ENCODE measurements around the gene MITF. TPM values are rescaled to one million over a fixed set of nuclear protein-coding genes. Genes with fewer than 3 reads are reported as not detected.

Gene MITF
- polyA plus RNA-seq, 3 donors from 2014 or later, result 0.68 to 2.3 TPM; not detected in 1

DNA sequence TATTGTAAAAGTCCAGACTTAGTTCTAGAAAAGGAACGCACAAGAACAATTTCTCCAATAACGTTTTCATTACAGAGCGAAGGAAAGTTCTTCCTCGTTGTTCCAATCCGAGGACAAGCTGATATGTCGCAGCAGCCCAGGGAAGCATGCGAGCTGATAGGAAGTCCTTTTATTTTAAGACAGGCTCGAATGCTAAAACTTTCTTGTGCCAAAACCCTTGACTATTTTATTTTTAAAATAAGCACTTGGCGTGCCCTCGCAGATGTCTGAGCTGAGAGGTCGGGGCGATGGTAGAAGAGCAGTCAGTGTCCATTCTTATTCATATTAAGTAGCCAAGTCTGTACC lies 433 bp upstream of the MITF start:
- H3K4me3 Mint-ChIP-seq, result peak overlapping the region in 3 of 5 donors; percentile 39 to 60 (median 44)
- H3K27me3 Mint-ChIP-seq (ENCODE audit: low read depth in 3 of 3), result peaks cover 15 to 28% (median 18%) of the 10 kb centered on the region in 3 donors
- DNase-seq, result no peak
- no peaks in the 10 kb centered on the region for H3K36me3 Mint-ChIP-seq
- no peak overlapping the region for H3K27ac Mint-ChIP-seq
- H3K9me3 Mint-ChIP-seq, result peaks cover 0 to 18% (median 5%) of the 10 kb centered on the region in 6 donors
- peaks cover 0 to 7% of the 10 kb centered on the region in 2 donors for H3K4me1 Mint-ChIP-seq

DNA sequence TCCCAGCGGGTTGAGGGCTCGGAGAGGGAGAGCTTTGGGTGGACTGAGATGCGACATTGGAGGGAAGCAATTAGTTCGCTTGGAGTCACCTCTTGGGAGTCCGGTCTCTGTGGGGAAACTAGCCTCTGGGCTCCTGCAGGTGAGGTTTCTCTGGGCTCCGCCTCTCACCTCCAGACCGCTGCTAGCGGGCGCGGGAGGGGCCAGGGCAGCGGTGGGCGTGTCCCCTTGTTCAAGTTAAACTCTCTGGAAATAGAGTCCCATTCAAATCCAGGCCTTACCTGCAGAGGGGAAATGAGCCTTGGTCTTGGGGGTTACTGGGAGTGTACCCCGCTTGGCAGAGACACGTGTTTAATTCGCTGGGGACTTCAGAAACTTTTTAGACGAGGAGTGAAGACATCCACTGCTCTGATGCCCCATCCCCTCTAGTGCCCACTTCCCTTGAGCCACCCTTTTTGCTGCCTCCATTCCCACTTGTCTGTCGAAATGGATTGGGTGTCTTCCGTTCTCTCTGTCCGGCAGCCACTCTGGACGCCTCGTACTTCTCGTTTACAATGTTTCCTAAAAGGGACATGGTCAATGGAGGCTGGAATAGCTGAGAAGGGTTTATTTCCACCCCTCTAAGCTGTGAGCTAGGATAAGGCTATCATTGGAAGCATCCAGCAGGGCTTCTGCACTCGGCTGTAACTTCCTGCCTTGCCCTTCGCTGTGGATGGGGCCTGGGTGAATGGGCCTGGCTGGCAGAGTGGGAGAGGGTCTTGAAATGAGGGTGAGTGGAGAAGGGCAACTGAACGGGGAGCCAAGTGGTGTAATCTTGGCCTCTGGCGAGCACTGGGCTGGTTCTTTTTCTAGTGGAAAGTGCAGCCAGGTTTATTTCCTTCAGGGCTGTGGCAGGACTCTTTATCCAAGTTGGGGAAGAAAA lies 1.1 kb downstream of the MITF start:
- Mint-ChIP-seq H3K27me3 (ENCODE audit: low read depth in 3 of 3) (peaks cover 15 to 28% (median 17%) of the 10 kb centered on the region in 3 donors), H3K4me3 (peak overlapping the region in 2 of 5 donors; percentile 33 to 44), H3K4me1 (peaks cover 0 to 7% of the 10 kb centered on the region in 2 donors), H3K36me3 (no peaks in the 10 kb centered on the region), H3K9me3 (peaks cover 0 to 18% (median 5%) of the 10 kb centered on the region in 6 donors), H3K27ac (no peak overlapping the region)
- DNase-seq, result no peak

DNA sequence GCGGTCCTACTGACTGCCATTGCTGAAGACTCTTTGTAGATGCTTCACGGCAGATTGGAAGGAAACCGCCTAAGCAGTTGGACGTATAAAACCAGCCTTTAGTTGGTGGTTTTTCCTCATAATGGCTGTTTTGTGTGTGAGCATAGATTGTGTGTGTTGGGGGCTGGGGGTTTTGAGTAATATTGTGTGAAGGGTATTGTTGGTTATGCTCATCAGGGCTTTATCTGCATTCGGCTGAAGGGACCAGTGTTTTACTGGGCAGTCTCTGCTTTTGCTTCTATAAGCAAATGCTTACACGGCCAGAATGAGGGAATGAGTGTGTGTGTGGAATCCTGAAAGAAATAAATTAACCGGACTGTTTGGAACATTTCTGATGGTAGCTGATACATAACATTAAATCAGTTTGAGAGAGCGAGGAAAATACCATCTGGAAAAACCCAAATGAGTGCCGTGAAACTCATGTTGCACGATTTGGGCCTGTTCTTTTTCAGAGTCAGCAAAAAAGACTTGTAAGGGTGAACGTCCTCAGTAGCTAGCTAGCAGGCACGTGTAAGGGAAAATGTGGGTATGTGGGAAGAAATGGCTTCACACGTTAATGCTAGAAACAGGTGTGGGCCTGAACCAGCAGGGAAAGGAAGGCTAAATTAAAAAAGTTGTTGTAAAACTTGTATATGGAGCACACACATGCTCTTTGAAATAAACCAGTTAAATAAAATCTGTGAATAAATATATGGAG lies 1.9 kb downstream of the MITF start:
- no peak for DNase-seq
- no peak overlapping the region for H3K4me3 Mint-ChIP-seq
- no peak overlapping the region for H3K27ac Mint-ChIP-seq
- no peaks in the 10 kb centered on the region for H3K36me3 Mint-ChIP-seq
- peaks cover 15 to 28% (median 19%) of the 10 kb centered on the region in 3 donors for H3K27me3 Mint-ChIP-seq (ENCODE audit: low read depth in 3 of 3)
- H3K4me1 Mint-ChIP-seq, result peaks cover 0 to 7% of the 10 kb centered on the region in 2 donors
- peaks cover 0 to 16% (median 5%) of the 10 kb centered on the region in 6 donors for H3K9me3 Mint-ChIP-seq

DNA sequence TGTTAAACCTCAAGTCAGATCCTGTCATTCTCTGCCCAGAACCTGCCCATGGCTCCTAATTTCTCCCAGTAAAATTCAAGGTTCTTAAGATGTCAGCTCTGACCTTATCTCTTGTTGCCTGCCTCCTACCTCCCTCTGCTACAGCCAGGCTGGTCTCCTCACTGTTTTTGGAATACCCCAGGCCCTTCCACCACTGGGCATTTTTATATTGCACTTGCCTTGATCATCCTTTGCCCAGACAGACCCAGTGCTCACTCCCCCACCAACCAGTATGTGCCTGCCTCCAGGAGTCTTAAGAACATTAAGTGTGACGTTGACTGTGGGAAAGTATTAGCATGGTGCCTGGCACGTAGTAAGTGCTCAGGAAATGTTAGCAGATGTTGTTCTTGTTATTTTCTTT lies 3.1 kb downstream of the MITF start:
- H3K4me1 Mint-ChIP-seq, result peaks cover 0 to 7% of the 10 kb centered on the region in 2 donors
- H3K27me3 Mint-ChIP-seq (ENCODE audit: low read depth in 3 of 3), result peaks cover 14 to 25% (median 19%) of the 10 kb centered on the region in 3 donors
- no peak overlapping the region for H3K27ac Mint-ChIP-seq
- no peak overlapping the region for H3K4me3 Mint-ChIP-seq
- H3K9me3 Mint-ChIP-seq, result peaks cover 0 to 12% (median 5%) of the 10 kb centered on the region in 6 donors
- H3K36me3 Mint-ChIP-seq, result no peaks in the 10 kb centered on the region
- DNase-seq, result no peak

DNA sequence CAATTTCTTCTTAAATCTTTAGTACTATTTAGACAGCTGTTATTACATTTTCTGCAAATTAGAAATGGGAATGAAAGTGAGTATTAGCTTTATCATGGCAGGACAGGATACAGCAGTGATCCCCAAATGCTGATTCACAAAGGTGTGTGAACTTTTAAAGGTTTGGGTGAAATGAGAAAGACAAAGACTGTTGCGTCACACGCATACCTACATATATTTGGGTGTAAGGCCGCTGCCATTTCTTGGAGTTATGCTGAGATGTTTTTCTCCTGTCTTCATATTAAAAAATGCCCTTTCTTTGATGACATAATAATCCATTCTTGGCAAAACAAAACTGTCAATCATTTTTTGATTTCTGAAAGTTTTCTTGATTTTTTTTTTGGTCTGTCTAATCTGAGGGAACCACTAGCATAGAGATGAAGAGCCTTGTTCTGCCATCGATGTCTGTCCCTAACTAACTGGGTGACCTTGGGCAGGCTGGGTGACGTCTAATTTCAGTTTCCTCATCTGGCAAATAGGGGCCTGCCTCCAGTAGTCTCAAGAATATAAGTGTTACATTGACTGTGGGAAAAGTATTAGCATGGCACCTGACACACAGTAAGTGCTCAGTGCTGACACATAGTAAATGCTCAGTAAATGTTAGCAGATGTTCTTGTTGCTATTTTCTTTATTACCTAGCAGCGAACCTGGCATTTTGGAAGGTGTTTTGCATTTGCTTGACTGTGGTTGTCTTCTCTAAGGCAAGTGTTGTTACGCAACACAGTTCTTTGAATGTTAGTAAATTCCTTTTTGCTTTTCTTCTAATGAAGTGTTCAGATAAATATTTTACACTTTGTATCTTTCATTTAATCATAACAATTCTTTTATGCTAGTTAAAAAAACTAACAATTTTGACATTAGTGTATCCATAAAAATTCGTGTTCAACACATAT lies 5.0 kb downstream of the MITF start:
- Mint-ChIP-seq H3K27ac (no peak overlapping the region), H3K27me3 (ENCODE audit: low read depth in 3 of 3) (peaks cover 8 to 15% (median 10%) of the 10 kb centered on the region in 3 donors), H3K9me3 (peaks cover 0 to 9% (median under 1%) of the 10 kb centered on the region in 6 donors), H3K4me1 (peaks cover 0 to 6% of the 10 kb centered on the region in 2 donors), H3K4me3 (no peak overlapping the region), H3K36me3 (no peaks in the 10 kb centered on the region)
- DNase-seq, result no peak

DNA sequence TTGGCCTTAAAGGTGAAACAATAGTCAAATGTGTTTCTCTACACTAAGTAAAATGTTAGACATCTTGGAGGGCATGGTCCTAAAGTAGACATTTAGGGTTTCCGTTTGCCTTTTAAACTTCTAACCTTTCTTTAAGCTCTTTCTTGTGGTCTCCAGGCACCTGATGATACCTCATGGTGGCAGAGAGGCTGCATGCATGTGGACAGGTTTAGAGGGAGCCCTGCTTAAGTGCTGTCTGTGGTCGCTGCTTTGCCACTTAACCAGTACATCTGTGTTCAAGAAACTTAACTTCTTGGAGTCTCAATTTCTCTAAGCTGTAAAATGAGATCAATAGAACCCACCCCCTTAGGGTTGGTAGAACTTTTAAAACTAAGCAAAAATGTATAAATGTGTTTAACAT lies 6.2 kb downstream of the MITF start:
- Mint-ChIP-seq H3K9me3 (peaks cover 0 to 9% (median under 1%) of the 10 kb centered on the region in 6 donors), H3K27ac (no peak overlapping the region), H3K4me3 (no peak overlapping the region), H3K4me1 (peaks cover 0 to 6% of the 10 kb centered on the region in 2 donors), H3K36me3 (no peaks in the 10 kb centered on the region), H3K27me3 (ENCODE audit: low read depth in 3 of 3) (peaks cover 5 to 14% (median 7%) of the 10 kb centered on the region in 3 donors)
- DNase-seq, result no peak

DNA sequence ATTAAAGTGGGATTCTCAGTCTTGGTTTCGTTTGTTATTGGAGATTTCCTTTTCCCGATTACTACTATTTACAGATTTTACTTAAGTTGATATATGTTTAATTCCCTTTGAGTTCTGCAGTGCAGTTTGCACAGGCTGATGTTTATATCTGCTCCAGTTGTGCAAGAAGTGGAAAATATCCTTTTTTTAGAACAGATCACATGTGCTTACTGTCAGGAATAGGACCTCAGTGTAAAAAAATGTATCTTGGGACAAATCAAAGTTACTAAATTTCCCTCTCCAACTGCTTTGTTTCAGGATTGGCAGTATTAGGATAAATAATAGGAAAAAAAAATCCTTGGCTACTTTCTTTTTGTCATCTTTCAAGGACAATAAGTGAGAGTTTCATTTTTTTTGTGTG lies 6.9 kb downstream of the MITF start:
- DNase-seq, result no peak
- Mint-ChIP-seq H3K27me3 (ENCODE audit: low read depth in 3 of 3) (peaks cover 3 to 12% (median 4%) of the 10 kb centered on the region in 3 donors), H3K4me3 (no peak overlapping the region), H3K27ac (no peak overlapping the region), H3K9me3 (peaks cover 0 to 6% (median under 1%) of the 10 kb centered on the region in 6 donors), H3K4me1 (peaks cover 0 to 6% of the 10 kb centered on the region in 2 donors), H3K36me3 (no peaks in the 10 kb centered on the region)

DNA sequence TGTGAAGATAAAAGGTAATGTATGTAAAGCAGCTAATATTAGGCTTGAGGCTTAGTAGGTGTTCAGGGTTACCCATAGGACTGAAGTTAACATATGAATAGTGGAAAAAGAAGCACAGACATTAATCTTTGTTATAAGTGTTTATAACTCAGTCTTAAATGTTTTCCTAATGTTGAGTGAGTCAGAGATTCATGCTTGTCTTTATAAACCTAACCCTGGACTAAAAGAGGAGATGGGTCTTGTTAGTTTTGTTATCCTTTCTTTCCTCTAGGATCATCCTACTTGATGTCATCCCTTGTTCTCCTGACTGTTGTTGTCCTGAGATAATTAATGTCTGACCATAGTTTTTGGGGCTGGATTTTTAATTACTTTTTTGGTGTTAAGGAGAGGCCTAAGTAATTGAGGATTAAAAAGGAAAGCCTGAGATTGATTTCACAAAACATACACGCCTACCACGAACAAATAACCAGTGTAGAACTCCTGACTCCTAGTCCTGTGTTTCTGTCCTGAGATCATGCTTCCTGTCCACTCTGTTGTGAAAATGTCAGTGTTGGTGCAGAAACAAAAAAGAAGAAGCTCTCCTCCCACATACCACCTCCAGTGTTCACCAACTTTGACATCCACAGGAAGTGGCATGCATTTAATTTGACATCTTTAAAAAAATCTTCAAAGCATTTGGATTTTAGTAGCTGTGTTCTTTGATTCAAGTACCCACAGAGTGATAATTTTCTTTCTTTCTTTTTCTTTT lies 8.4 kb downstream of the MITF start:
- no peaks in the 10 kb centered on the region for H3K36me3 Mint-ChIP-seq
- H3K9me3 Mint-ChIP-seq, result peaks cover 0 to 3% (median under 1%) of the 10 kb centered on the region in 6 donors
- peak overlapping the region in 1 of 6 donors; percentile 37 for H3K27ac Mint-ChIP-seq
- H3K4me1 Mint-ChIP-seq, result peaks cover 0 to 6% of the 10 kb centered on the region in 2 donors
- peak in 1 of 3 donors; percentile 7 for DNase-seq
- peak overlapping the region in 1 of 5 donors; percentile 18 for H3K4me3 Mint-ChIP-seq
- H3K27me3 Mint-ChIP-seq (ENCODE audit: low read depth in 3 of 3), result peaks cover 3 to 7% (median 4%) of the 10 kb centered on the region in 3 donors

DNA sequence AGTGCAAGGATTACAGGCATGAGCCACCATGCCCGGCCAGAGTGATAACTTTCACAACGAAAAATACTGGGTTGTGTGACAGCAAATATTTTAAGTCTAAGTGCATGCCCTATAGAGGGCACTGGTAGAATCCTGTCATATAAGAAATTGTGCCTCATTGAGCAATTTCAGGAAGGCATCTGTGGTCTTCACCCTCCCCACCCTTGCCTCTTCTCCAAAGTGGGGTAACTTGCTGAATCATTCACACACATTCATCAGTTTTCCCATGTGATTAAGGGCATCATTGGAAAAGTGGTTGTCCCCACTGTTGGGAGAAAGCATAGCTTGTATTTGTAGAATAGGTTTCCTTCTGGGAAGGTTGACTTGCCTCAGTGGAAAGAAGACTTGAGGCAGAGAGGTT lies 9.2 kb downstream of the MITF start:
- Mint-ChIP-seq H3K9me3 (peaks cover 0 to 2% (median under 1%) of the 10 kb centered on the region in 6 donors), H3K27me3 (ENCODE audit: low read depth in 3 of 3) (peaks cover 3 to 4% (median 4%) of the 10 kb centered on the region in 3 donors), H3K4me1 (peaks cover 0 to 6% of the 10 kb centered on the region in 2 donors), H3K27ac (no peak overlapping the region), H3K4me3 (no peak overlapping the region), H3K36me3 (no peaks in the 10 kb centered on the region)
- no peak for DNase-seq

DNA sequence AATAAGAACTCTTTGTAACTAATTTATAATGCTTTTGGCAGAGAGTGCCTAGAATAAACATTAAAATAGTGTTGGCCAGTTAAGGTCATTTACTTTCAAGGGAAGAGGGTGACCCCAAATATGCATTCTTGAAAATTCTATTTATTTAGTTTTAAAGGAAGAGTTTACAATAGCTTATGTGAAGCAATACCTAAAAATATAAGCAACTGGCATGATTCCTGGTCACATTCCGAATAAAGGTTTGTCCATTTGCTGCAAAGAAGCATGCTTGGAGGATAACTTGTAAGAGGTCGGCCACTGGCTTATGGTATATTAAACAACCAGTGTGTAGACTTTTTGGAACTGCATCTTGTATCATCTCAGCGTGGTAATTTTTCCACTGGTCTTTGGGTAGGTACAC lies 10.2 kb downstream of the MITF start:
- Mint-ChIP-seq H3K4me1 (peaks cover 0 to 6% of the 10 kb centered on the region in 2 donors), H3K27me3 (ENCODE audit: low read depth in 3 of 3) (peaks cover 4 to 5% (median 4%) of the 10 kb centered on the region in 3 donors), H3K9me3 (peaks cover 0 to 2% (median 0%) of the 10 kb centered on the region in 6 donors), H3K4me3 (no peak overlapping the region), H3K36me3 (no peaks in the 10 kb centered on the region), H3K27ac (no peak overlapping the region)
- DNase-seq, result no peak

DNA sequence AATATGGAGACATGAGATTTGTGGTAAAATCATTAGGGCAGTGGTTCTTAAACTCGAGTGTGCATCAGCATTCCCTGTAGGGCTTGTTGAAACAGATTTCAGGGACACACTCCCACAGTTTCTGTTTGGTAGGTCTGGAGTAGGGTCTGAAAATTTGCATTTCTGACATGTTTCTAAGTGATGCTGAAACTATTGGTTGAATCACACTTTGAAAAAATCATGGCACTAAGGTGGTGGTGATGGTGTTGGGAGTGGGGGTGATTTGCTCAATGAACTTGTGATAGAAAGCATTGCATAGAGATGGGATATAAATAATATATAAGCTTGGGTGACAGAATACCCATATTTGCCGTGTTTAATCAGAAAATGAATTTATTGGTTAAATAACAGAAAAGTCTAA lies 11.3 kb downstream of the MITF start:
- no peak overlapping the region for H3K4me3 Mint-ChIP-seq
- H3K9me3 Mint-ChIP-seq, result peaks cover 0 to 2% (median 0%) of the 10 kb centered on the region in 6 donors
- H3K27ac Mint-ChIP-seq, result no peak overlapping the region
- peaks cover 0 to 6% of the 10 kb centered on the region in 2 donors for H3K4me1 Mint-ChIP-seq
- H3K36me3 Mint-ChIP-seq, result no peaks in the 10 kb centered on the region
- no peak for DNase-seq
- peaks cover 2 to 5% (median 4%) of the 10 kb centered on the region in 3 donors for H3K27me3 Mint-ChIP-seq (ENCODE audit: low read depth in 3 of 3)

DNA sequence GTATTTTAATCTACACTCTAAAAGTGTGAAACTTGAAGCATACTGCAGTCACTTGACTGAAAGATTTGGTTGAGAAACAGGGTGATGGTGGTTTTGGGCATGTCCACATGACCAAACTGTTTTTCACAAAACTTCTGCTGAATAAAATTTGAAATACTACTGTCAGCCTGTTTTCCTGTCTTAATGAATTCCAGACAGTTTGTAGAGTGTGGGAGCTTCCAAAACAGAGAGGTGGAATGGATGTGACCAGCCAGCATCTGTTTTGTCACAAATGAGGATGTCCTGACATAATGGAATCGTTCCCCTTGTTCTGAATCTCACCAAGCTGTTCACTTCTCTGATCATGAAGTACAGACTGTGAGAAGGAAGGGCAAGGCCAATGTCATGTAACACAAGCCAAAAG lies 11.8 kb downstream of the MITF start:
- Mint-ChIP-seq H3K9me3 (peaks cover 0 to 2% (median 0%) of the 10 kb centered on the region in 6 donors), H3K4me3 (no peak overlapping the region), H3K27me3 (ENCODE audit: low read depth in 3 of 3) (peaks cover under 1 to 5% (median 4%) of the 10 kb centered on the region in 3 donors), H3K27ac (no peak overlapping the region), H3K36me3 (no peaks in the 10 kb centered on the region), H3K4me1 (peaks cover 0 to 6% of the 10 kb centered on the region in 2 donors)
- DNase-seq, result no peak
